Effector CD4-positive, alpha-beta T cell (primary cell): ENCODE data around the gene ZBTB47.

ENCODE experiments used
- DNase-seq: peaks from one replicate; pipeline ENCODE4 v3.0.0-alpha.2; 2020

ZBTB47 gene

GRCh38 chr3:42685891-42686820 lies 32.7 kb downstream of the ZBTB47 start:
- no peak for DNase-seq

- DNase-seq, result no peak
These were observed 33.5 kb downstream of the ZBTB47 start for GRCh38 chr3:42686832-42687650.

GRCh38 chr3:42688016-42688415 lies 34.5 kb downstream of the ZBTB47 start:
- no peak for DNase-seq

- DNase-seq, result no peak
These were observed 35.3 kb downstream of the ZBTB47 start for GRCh38 chr3:42688487-42689420.

- DNase-seq, result no peak
These were observed 36.0 kb downstream of the ZBTB47 start for GRCh38 chr3:42689421-42690014.

GRCh38 chr3:42690191-42690590 lies 36.7 kb downstream of the ZBTB47 start:
- no peak for DNase-seq

- DNase-seq, result no peak
These were observed 37.5 kb downstream of the ZBTB47 start for GRCh38 chr3:42690766-42691680.

GRCh38 chr3:42691816-42692666 lies 38.5 kb downstream of the ZBTB47 start:
- no peak for DNase-seq

GRCh38 chr3:42692667-42693529 lies 39.4 kb downstream of the ZBTB47 start:
- no peak for DNase-seq

- no peak for DNase-seq
These were observed 40.0 kb downstream of the ZBTB47 start for GRCh38 chr3:42693530-42693930.

- no peak for DNase-seq
These were observed 40.9 kb downstream of the ZBTB47 start for GRCh38 chr3:42694366-42694765.

- no peak for DNase-seq
These were observed 43.1 kb downstream of the ZBTB47 start for GRCh38 chr3:42696356-42697288.

GRCh38 chr3:42697289-42698051 lies 44.0 kb downstream of the ZBTB47 start:
- DNase-seq, result no peak

- DNase-seq, result no peak
These were observed 44.9 kb downstream of the ZBTB47 start for GRCh38 chr3:42698216-42698910.

GRCh38 chr3:42698911-42699230 lies 45.4 kb downstream of the ZBTB47 start:
- no peak for DNase-seq

GRCh38 chr3:42699511-42699971 lies 46.0 kb downstream of the ZBTB47 start:
- DNase-seq, result no peak
